Nucleus accumbens (tissue), 56 donors: ENCODE measurements around the gene NR2F1.

Source experiments
- DNase-seq, 56 donors: peaks; one replicate each; lab custom pipeline; 2025; lab: John Stamatoyannopoulos, UW

The NR2F1 gene

GRCh38 chr5:93588352-93589151, 5.5 kb downstream of the NR2F1 start:
- DNase-seq = peak in 7 of 56 donors; percentile 20 to 46 (median 32)

GRCh38 chr5:93589152-93589828, 6.3 kb downstream of the NR2F1 start:
- no peak for DNase-seq

- DNase-seq = peak in 5 of 56 donors; percentile 27 to 39 (median 29)
These were observed 6.8 kb downstream of the NR2F1 start for GRCh38 chr5:93589829-93590215.

- no peak for DNase-seq
These were observed 7.5 kb downstream of the NR2F1 start for GRCh38 chr5:93590493-93590892.

- DNase-seq = no peak
These were observed 8.4 kb downstream of the NR2F1 start for GRCh38 chr5:93591323-93591945.

- DNase-seq = no peak
These were observed 9.9 kb downstream of the NR2F1 start for GRCh38 chr5:93592883-93593282.

- no peak for DNase-seq
These were observed 10.6 kb downstream of the NR2F1 start for GRCh38 chr5:93593476-93594131.

GRCh38 chr5:93594591-93595419, 11.8 kb downstream of the NR2F1 start:
- no peak for DNase-seq

- no peak for DNase-seq
These were observed 12.6 kb downstream of the NR2F1 start for GRCh38 chr5:93595420-93596147.

- no peak for DNase-seq
These were observed 13.3 kb downstream of the NR2F1 start for GRCh38 chr5:93596310-93596675.

- no peak for DNase-seq
These were observed 13.9 kb downstream of the NR2F1 start for GRCh38 chr5:93596676-93597490.

- DNase-seq = no peak
These were observed 15.3 kb downstream of the NR2F1 start for GRCh38 chr5:93598091-93599000.

GRCh38 chr5:93599001-93599379, 16.0 kb downstream of the NR2F1 start:
- DNase-seq = no peak

GRCh38 chr5:93599399-93600120, 16.5 kb downstream of the NR2F1 start:
- no peak for DNase-seq

- no peak for DNase-seq
These were observed 17.5 kb downstream of the NR2F1 start for GRCh38 chr5:93600409-93601070.

- no peak for DNase-seq
These were observed 18.2 kb downstream of the NR2F1 start for GRCh38 chr5:93601071-93601801.
